BLaER1 treated with 17β-estradiol and CSF1 and Interleukin-3, amounts not matched to agents 10 nM and 100 nM (cell line): ENCODE measurements around the gene SMURF1.
A peak's percentile ranks its signal among the peaks of the same experiment; 100 is the strongest.
"Not testable (repeated sequence)": the region's sequence is repeated elsewhere in the genome, so short reads cannot be mapped to it uniquely, and the experiment has no call there.

ENCODE experiments used
- H3K27ac ChIP-seq, 11 experiments: shearing (Covaris generic); formaldehyde crosslinking; 2 replicates each; pipeline ENCODE4 v1.8.1; 2022
- H3K27me3 ChIP-seq, 11 experiments: shearing (Covaris generic); formaldehyde crosslinking; 2 replicates each; pipeline ENCODE4 v1.8.1; 2022
- H3K36me3 ChIP-seq, 11 experiments: shearing (Covaris generic); formaldehyde crosslinking; 2 replicates each; pipeline ENCODE4 v1.8.1; 2022
- H3K4me1 ChIP-seq, 10 experiments: shearing (Covaris generic); formaldehyde crosslinking; 2 replicates each; pipeline ENCODE4 v1.8.1; 2022
- H3K4me2 ChIP-seq, 11 experiments: shearing (Covaris generic); formaldehyde crosslinking; 2 replicates each; pipeline ENCODE4 v1.8.1; 2022
- H3K4me3 ChIP-seq, 10 experiments: shearing (Covaris generic); formaldehyde crosslinking; 2 replicates each; pipeline ENCODE4 v1.8.1; 2022
- H3K9ac ChIP-seq, 11 experiments: shearing (Covaris generic); formaldehyde crosslinking; 2 replicates each; pipeline ENCODE4 v1.8.1; 2022
- H3K9me3 ChIP-seq, 11 experiments: shearing (Covaris generic); formaldehyde crosslinking; replicated peaks in 1 of 11; 2 replicates each; pipeline ENCODE4 v1.8.1; 2022
- H4K20me1 ChIP-seq, 11 experiments: shearing (Covaris generic); formaldehyde crosslinking; 2 replicates each; pipeline ENCODE4 v1.8.1; 2022
- Cebpa-rat ChIP-seq, 11 experiments: shearing (Covaris generic); IDR thresholded peaks; 2 replicates each; pipeline ENCODE4 v1.8.1; 2022

Gene SMURF1

DNA sequence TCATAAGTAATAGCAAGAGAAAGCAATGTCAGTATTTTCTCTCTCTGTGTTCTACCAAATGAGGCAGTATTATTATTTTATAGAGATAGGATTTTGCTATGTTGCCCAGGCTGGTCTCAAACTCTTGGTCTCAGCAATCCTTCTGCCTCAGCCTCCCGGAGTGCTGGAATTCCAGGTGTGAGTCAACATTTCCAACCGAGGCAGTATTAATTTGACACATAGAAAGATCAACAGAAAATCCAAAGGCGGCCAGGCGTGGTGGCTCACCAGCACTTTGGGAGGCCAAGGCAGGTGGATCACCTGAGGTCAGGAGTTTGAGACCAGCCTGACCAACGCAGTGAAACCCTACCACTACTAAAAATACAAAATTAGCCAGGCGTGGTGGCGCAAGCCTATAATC, 71.8 kb downstream of the SMURF1 start:
- Histone ChIP-seq H3K36me3 (peaks cover 5 to 28% (median 15%) of the 10 kb centered on the region in 11 experiments; a peak in 15 of 22 replicates), H4K20me1 (peaks cover 5 to 79% (median 30%) of the 10 kb centered on the region in 11 experiments; a peak in 14 of 22 replicates), H3K4me2 (peak overlapping the region in 5 of 11 experiments; percentile 2 to 27 (median 21); a peak in 4 of 22 replicates), H3K9ac (no peak overlapping the region), H3K9me3 (peaks cover 0 to 37% (median 14%) of the 10 kb centered on the region in 11 experiments; a peak in 14 of 22 replicates), H3K4me1 (peaks cover 4 to 94% (median 58%) of the 10 kb centered on the region in 10 experiments; a peak in 19 of 20 replicates), H3K27ac (no peak overlapping the region), H3K27me3 (no peaks in the 10 kb centered on the region), H3K4me3 (no peak overlapping the region)
- no peak for TF ChIP-seq Cebpa-rat (IDR thresholded peaks at IDR 0.05)

DNA sequence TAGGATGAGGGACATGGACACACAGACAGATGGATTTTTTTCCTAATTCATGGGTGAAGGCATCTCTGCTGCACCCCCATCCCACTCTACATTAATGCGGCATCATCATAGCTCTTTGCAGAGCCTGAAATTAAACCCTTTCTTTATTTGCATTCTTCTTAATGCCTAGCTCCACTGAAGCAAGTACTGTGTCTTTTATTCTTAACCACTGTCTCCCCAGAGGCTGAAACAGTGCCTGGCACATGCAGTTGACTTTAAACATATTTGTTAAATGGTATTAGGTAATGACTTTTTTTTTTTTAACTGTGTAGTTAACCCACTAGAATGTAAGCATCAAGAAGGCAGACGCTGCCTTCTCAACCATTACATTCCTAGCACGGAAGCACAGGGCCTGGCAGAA, 73.5 kb downstream of the SMURF1 start:
- TF ChIP-seq Cebpa-rat (IDR thresholded peaks at IDR 0.05) = no peak
- peaks cover 5 to 80% (median 27%) of the 10 kb centered on the region in 11 experiments; a peak in 14 of 22 replicates for H4K20me1 ChIP-seq
- H3K4me3 ChIP-seq = no peak overlapping the region

DNA sequence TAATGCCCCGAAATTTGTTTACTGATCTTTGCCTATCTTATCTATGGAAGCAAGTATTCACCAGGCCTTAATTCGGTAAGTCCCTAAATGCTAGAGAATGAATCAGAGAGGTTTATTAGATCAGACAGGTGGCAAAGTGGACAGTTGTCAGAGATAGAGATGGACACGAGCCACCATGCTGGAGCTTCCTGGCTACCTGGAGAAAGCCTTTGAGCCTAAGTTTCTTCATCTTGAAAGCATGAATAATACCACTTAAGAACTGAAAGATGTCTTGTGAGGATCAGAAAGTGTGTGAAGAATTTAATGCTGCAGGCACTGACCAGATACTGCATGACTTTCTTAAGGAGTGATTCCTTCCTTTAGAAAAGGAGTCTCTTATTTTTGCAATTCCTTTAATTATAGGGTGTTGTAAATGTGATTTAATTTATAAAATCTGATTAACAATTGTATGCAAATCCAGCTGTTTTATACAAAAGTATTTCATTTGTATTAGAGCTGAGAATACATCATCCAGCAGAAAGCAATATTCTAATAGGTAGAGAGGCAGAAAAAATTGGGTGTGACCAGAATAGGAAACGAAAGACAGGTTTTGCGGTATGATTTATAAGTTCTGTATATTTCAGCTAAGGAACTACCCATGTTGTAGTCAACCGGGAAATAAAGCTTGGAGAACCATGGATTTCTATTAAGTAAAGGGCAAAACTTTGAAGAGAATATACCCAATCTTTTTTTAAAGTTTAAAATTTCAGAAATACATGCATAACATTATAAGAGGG, 82.7 kb downstream of the SMURF1 start:
- Histone ChIP-seq H3K36me3 (peaks cover 44 to 74% (median 54%) of the 10 kb centered on the region in 11 experiments), H4K20me1 (peaks cover 4 to 53% (median 25%) of the 10 kb centered on the region in 11 experiments; a peak in 13 of 22 replicates), H3K27ac (no peak overlapping the region), H3K4me3 (no peak overlapping the region), H3K9ac (no peak overlapping the region), H3K27me3 (no peaks in the 10 kb centered on the region), H3K9me3 (peaks cover 0 to 3% (median 0%) of the 10 kb centered on the region in 11 experiments; a peak in 2 of 22 replicates), H3K4me2 (no peak overlapping the region), H3K4me1 (no peaks in the 10 kb centered on the region)
- no peak for TF ChIP-seq Cebpa-rat (IDR thresholded peaks at IDR 0.05)

More for the DNA sequence above, 73.5 kb downstream of the SMURF1 start:
- peaks cover 0 to 37% (median 14%) of the 10 kb centered on the region in 11 experiments; a peak in 14 of 22 replicates for H3K9me3 ChIP-seq
- peaks cover 0 to 82% (median 48%) of the 10 kb centered on the region in 10 experiments; a peak in 18 of 20 replicates for H3K4me1 ChIP-seq
- no peaks in the 10 kb centered on the region for H3K27me3 ChIP-seq
- H3K9ac ChIP-seq = peak overlapping the region in 2 of 11 experiments; percentile 4 to 24; a peak in 1 of 22 replicates
- H3K27ac ChIP-seq = peak overlapping the region in 3 of 11 experiments; percentile 17 to 52 (median 41); a peak in 4 of 22 replicates
- H3K4me2 ChIP-seq = peak overlapping the region in 8 of 11 experiments; percentile 16 to 86 (median 52); a peak in 14 of 22 replicates
- peaks cover 0 to 27% (median 19%) of the 10 kb centered on the region in 11 experiments; a peak in 15 of 22 replicates for H3K36me3 ChIP-seq

DNA sequence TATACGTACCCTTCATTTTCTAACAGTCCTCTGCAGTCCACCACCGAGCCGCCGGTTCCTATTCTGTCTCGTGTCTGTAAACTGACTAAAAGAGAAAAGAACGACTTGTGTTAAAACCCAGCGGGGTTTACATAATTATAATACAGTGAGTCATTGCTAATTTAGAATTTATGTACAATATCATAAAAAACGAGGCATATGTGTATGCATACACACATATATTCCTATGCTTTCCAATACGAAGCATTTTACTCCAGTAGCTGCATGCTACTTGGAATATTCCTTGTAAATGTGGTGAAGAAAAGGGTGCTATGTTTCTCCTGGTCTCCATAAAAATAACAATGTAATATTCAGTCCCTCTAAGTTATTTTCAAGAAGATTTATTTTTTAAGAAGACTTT, 89.1 kb downstream of the SMURF1 start:
- H4K20me1 ChIP-seq = peaks cover 0 to 11% (median 0%) of the 10 kb centered on the region in 11 experiments; a peak in 1 of 22 replicates
- no peaks in the 10 kb centered on the region for H3K27me3 ChIP-seq
- H3K9me3 ChIP-seq = 0 out of 22 replicates have a peak, but pooled peaks cover 0 to 6% (median 0%) of the 10 kb centered on the region in 11 experiments
- no peak overlapping the region for H3K27ac ChIP-seq
- H3K9ac ChIP-seq = no peak overlapping the region
- no peak for TF ChIP-seq Cebpa-rat (IDR thresholded peaks at IDR 0.05)
- H3K4me3 ChIP-seq = no peak overlapping the region
- H3K4me1 ChIP-seq = peaks cover 0 to 7% (median 0%) of the 10 kb centered on the region in 10 experiments; a peak in 1 of 20 replicates
- peaks cover 94 to 100% (median 96%) of the 10 kb centered on the region in 11 experiments for H3K36me3 ChIP-seq
- no peak overlapping the region for H3K4me2 ChIP-seq

DNA sequence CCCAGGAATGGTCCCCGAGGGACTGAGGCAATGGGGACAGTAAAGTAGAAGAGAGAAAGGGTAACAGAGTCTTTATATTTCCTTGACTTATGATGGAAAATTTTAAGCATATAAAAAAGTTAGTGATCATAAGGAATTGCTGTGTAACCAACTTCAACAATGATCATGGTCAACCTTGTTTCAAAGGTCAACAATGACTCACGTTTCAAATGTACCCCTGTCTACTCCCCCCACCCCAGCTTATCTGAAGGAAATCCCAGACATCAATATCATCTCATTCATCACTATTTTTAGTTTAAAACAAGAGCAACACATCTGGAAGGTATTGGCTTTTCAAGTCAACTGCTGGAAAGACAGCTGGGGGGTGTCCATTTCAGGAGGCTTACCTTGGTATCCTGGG, 92.9 kb downstream of the SMURF1 start:
- Histone ChIP-seq H3K27me3 (no peaks in the 10 kb centered on the region), H3K4me1 (peaks cover 0 to 7% (median 0%) of the 10 kb centered on the region in 10 experiments; a peak in 1 of 20 replicates), H3K27ac (no peak overlapping the region), H4K20me1 (peaks cover 0 to 31% (median 8%) of the 10 kb centered on the region in 11 experiments; a peak in 7 of 22 replicates), H3K36me3 (peaks cover 99 to 100% (median 100%) of the 10 kb centered on the region in 11 experiments), H3K9ac (no peak overlapping the region), H3K4me3 (no peak overlapping the region), H3K4me2 (no peak overlapping the region), H3K9me3 (0 out of 22 replicates have a peak, but pooled peaks cover 0 to 6% (median 0%) of the 10 kb centered on the region in 11 experiments)
- TF ChIP-seq Cebpa-rat (IDR thresholded peaks at IDR 0.05) = no peak

DNA sequence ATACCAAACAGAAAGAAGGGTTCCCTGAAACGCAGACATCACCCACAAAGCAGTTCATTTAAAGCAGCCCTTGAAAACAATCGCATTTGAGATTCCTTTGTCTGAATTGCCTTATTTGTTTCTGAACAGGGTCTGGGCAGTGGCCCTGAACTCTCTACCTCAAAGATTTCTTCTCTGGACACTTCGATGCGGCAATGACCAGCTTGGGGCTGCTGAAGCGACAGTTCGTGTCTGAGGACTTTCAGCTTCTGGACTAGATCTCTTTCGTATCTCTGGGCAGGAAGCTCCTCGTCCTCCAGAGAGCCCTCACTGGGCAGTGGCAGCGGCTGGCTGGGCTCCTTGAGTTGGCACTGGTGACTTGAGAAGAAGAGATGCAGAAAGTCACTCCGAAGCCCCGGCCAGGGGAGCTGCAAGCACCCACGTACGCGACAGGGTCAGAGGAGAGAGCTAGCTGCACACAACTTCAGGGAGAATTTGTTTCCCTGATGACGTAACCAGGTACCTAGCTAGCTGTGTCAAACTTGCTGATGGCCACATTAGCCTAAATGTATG, 96.3 kb downstream of the SMURF1 start:
- H3K27me3 ChIP-seq = no peaks in the 10 kb centered on the region
- H4K20me1 ChIP-seq = peaks cover 0 to 53% (median 8%) of the 10 kb centered on the region in 11 experiments; a peak in 10 of 22 replicates
- peaks cover 0 to 7% (median 0%) of the 10 kb centered on the region in 10 experiments; a peak in 1 of 20 replicates for H3K4me1 ChIP-seq
- 0 out of 22 replicates have a peak, but pooled peaks cover 0 to 6% (median 0%) of the 10 kb centered on the region in 11 experiments for H3K9me3 ChIP-seq
- TF ChIP-seq Cebpa-rat (IDR thresholded peaks at IDR 0.05) = no peak
- H3K36me3 ChIP-seq = peaks cover 99 to 100% (median 100%) of the 10 kb centered on the region in 11 experiments
- no peak overlapping the region for H3K4me2 ChIP-seq
- H3K27ac ChIP-seq = no peak overlapping the region
- no peak overlapping the region for H3K4me3 ChIP-seq
- H3K9ac ChIP-seq = no peak overlapping the region; a peak in 1 of 22 replicates

DNA sequence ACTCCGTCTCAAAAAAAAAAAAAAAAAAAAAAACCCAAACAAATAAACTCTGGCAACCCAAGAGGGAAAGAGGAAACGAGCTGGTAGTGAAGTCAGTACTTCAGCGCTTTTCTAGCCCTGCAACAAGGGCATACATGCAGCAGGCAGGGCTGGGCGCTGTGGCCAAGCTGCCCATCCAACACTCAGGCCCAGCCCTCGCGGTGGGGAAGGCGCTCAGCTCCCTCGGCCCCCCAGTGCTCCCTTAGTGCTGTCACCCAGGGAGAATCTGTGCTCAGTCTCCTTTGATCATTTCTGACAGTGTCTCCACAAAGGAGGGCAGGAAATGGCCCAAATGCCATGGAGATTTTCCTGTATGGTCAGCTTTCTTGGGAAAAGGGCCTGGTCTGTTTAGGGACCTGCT, 97.2 kb downstream of the SMURF1 start:
- no peak overlapping the region for H3K4me3 ChIP-seq
- no peak for TF ChIP-seq Cebpa-rat (IDR thresholded peaks at IDR 0.05)
- H3K4me1 ChIP-seq = peaks cover 0 to 7% (median 0%) of the 10 kb centered on the region in 10 experiments; a peak in 1 of 20 replicates
- no peaks in the 10 kb centered on the region for H3K27me3 ChIP-seq
- peaks cover 0 to 44% (median 9%) of the 10 kb centered on the region in 11 experiments; a peak in 10 of 22 replicates for H4K20me1 ChIP-seq
- H3K9ac ChIP-seq = no peak overlapping the region
- no peaks in the 10 kb centered on the region for H3K9me3 ChIP-seq
- no peak overlapping the region for H3K27ac ChIP-seq
- no peak overlapping the region for H3K4me2 ChIP-seq
- H3K36me3 ChIP-seq = peaks cover 99 to 100% (median 100%) of the 10 kb centered on the region in 11 experiments

DNA sequence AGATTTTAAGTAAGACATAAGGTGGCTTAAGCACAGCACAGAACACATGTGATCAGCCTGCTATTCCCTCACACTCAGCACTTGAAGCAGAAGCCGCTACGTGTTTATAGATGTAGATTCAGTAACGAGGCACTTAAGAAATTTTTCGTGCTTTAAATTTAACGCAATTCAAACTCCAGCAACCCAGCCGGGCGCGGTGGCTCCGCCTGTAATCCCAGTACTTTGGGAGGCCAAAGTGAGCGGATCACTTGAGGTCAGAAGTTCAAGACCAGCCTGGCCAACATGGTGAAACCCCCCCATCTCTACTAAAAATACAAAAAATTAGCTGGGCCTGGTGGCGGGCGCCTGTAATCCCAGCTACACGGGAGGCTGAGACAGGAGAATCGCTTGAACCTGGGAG, 97.6 kb downstream of the SMURF1 start:
- not testable (repeated sequence) for H3K27ac ChIP-seq, H3K9ac ChIP-seq, H3K27me3 ChIP-seq, H3K4me1 ChIP-seq, H3K4me3 ChIP-seq, H3K4me2 ChIP-seq, H3K9me3 ChIP-seq
- peaks cover 99 to 100% (median 100%) of the 10 kb centered on the region in 11 experiments for H3K36me3 ChIP-seq
- peaks cover 0 to 47% (median 9%) of the 10 kb centered on the region in 11 experiments; a peak in 10 of 22 replicates for H4K20me1 ChIP-seq

DNA sequence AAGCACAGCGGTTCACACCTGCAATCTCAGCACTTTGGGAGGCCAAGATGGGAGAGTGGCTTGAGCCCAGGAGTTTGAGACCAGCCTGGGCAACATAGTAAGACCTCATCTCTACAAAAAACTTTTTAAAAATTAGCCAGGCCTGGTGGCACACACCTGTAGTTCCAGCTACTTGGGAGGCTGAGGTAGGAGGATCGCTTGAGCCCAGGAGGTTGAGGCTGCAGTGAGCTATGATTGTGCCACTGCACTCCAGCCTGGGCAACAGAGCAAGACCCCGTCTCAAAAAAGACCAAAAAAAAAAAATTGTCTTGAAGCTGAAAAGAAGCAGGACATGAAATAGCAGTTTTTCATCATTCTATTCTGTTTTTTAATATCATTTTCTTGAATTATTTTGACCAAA, 99.0 kb downstream of the SMURF1 start:
- peaks cover 0 to 61% (median 13%) of the 10 kb centered on the region in 11 experiments; a peak in 12 of 22 replicates for H4K20me1 ChIP-seq
- H3K27me3 ChIP-seq, H3K4me3 ChIP-seq, H3K9me3 ChIP-seq, H3K27ac ChIP-seq, H3K9ac ChIP-seq, H3K4me2 ChIP-seq: not testable (repeated sequence)
- peaks cover 6 to 18% (median 11%) of the 10 kb centered on the region in 10 experiments; a peak in 18 of 20 replicates for H3K4me1 ChIP-seq
- H3K36me3 ChIP-seq = peaks cover 96 to 100% (median 100%) of the 10 kb centered on the region in 11 experiments
